COR-L47 (cell line): Measurements from ENCODE around the gene NUMB.

Experiments
- DNase-seq: peaks from one replicate; lab custom pipeline; 2025; lab: John Stamatoyannopoulos, UW

NUMB gene

DNA sequence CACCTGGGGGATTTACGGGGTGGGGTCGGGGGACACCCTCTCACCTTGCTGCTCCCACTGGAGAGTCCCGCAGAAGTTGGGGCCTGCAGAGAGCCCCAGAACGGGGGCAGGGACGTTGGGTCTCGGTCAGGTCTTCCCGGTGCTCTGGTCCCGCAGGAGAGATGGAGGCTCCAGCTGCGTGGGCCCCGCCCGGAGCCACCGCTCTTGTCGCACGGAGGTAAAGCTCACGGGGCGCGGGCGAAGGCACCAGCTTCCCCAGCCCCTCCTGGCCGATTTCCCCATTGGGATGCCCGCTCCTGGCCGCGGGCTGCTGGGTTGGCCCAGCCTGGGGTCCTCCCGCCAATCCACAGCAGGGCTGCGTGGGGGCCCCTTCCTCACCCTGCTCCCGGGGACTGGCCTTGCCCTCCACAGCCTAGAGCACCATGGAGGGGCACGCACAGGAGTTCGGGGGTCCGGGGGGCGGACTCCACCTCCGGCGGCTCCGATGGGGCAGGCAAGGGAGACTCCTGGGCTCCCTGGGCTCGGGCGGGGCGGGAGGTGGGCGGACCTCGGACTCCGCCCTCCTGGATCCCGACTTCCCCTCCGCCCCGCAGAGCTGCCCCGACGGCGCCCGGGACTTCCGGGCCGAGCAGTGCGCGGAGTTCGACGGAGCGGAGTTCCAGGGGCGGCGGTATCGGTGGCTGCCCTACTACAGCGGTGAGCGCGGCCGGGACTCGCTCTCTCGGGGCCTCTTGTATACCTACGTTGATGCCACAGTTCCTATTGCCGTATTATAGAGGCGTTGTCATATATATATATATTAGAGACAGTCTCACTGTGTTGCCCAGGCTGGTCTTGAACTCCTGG, 212.6 kb downstream of the NUMB start:
- no peak for DNase-seq

DNA sequence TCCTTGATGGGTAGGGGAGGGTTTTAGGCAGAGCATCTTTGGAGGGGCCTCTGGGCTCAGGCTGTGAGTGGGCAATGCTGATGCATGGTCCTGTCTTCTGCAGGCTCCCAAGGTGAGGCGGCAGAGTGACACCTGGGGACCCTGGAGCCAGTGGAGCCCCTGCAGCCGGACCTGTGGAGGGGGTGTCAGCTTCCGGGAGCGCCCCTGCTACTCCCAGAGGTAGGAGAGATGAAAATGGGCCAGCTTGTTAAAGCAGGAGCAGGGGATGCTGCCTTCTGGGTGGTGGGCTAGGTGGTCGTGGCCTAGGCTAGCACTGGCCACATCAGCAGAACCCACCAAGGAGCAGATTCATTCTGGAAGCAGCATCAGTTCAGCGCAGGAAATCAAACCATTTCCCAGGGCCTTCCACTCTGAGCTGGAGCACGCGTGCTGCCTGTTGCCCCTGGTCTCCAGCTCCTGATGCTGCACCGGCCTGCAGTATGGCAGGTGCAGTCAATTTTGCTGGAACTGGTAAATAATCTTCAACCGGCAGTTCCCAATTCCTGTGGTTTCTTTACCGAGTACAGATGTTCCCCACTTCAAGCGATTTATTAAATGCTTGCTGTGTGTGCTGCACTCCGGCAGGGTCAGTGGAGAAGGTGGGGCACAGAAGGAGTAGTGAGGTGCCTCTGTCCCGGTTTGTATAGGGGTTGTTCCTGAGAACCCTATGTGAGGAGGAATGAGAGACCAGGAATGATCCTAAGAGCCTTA, 213.6 kb downstream of the NUMB start:
- no peak for DNase-seq

DNA sequence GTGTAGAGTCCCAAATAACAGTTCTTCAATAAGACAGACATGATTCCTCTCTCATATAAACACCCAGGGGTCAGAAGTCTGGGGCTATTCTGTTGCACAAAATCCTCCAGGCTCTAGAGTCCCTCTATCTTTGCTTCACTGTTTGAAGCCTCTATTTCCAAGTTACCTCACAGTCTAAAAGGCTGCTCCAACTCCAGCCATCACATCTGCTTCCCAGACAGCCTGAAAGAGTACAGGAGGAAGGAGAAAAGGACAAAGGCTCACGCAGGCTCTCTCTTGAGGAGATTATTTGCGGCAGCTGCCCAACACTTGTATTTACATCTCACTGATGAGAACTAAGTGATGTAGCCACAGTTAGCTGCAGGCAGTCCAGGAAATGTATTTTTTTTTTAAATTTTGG, 214.6 kb downstream of the NUMB start:
- DNase-seq, result no peak

DNA sequence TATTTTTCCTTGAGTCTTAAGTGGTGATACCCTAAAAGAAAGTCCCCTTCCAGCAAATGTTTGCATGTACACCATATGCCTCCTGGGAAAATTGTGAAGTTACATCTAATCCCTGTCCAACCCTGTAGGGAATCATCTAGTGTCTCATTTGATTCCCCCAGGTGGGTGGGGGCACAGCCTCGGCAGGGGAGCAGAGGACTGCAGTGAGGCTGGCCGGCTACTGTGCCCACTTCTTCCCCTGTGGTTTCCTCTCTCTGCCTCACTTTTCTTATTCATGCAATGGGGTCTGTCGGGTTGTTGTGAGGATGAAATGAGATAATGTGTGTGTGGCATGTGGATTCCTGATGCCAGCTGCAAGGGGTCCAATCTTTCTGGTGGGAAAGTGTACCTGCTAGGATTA, 215.0 kb downstream of the NUMB start:
- no peak for DNase-seq

DNA sequence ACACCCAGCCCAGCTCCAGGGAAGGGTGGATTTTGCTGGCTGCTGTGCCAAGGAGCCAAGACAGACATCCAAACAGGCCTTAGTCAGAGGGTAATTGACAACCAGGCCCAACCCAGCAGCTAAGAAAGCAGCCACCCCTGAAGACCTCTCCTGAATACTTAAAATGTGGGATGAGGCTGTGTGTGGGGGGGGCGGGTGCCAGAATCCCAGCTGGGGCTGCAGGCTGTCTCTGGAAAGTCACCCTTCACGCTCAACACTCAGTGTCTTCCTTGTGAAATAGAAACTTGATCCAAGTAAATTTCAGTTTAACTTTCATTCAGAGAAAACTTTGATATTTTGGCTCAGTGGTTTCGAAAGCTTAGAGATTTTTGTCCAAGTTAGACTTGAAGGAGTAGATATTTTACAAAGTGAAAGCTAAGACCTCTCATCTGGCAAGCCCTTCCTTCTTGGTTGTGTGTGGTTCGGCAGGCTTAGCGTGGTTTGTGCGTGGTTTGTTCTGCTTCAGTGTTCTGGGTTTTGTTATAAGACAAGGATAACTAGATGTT, 215.9 kb downstream of the NUMB start:
- no peak for DNase-seq

DNA sequence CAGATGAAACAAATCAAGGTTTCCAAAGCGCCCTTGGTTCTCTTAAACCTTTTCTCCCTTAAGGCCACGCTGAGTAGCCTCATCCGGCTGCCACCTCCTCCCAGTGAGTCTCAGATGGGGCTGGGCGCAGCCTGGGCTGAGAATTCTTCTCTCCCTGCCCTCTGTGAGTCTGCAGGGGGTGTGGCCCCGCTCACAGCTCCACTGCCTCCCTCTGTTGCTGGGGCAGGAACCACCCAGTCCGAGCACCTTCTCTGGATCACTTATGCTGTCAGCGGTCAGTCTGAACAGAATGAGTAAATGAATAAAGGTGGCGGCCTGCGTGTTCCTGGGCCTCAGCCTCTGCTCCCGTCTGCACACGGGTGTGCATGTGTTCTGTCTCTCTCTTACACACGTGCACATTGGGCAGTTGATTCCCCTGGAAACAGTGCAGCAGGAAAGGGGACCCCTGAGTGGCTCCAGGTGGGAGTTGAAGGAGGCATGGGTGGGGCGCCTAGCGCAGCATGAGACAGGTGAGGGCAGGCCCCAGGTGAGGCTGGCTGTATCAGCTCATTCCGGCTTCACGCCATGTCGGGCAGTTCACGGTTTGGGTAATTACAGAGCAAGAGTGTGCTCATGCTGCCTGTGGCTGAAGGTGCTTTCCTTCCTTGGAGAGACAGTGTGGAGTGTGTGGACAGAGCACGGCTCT, 216.7 kb downstream of the NUMB start:
- no peak for DNase-seq

DNA sequence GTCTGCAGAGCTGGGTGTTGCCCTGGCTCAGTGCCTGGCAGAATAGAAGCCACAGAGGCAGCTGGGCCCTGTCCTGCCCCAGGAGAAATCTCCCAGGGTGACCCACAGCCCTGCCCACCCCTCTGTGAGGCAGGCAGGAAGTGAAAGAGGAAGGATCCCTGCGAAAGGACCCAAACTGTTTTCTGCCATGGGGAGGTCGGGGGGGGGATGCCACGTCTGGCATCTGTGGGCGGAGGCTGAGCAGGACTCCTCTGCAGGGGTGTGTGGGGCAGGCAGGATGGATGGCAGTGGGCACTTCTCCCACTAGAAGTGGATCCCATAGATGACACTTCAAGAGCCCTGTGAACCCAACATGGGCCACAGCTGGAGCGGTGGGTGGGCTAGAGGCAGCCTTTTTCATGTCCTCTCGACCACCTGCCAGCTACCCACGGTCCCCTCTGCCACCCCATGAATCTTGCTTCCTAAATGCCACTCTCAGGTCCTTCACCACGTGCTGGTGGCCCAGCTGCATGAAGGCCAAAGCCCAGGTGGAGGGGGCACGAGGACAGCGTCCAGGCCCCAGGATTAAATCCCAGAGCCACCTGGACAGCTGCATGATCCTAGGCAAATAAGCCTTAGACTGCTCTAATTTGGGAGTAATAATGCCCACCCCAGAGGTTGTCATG, 217.4 kb downstream of the NUMB start:
- DNase-seq, result no peak

DNA sequence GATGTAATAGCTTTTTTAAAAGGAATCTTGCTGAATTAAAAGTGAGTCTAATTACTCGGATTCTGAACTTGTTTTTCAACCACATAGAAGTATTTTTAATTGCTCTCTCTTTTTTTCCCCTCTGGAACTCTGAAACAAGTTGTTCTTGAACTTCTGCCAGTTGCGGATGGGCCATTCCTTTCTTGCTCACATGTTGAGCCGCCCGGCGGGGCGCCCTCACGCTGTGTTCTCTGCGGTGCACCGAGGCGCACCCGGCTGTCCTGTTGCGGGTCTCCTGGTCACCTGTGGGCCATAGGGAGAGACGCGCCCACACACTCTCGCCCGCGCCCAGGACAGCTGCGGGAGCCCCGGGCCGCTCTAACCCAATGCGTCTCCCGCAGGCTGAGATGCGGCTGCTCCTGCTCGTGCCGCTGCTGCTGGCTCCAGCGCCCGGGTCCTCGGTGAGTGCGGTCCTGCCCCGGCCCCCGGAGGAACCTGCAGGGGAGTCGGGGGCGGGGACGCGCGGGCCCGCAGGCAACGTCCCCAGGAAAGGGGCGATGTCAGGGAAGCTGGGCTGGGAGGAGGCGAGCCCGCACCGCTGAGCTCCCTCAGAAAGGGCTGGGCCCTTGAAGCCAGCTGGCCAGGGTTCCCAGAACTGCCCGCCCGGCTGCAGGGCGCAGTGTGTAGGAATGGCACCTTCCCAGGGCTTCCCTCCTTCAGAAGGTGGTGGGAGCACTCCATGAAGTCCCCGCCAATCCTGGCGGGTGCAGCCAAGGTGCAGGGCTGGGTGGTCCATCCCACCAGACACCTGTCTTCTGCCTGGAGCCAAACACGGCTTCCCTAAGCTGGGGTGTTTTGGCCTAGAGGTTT, 218.7 kb downstream of the NUMB start:
- DNase-seq, result no peak

DNA sequence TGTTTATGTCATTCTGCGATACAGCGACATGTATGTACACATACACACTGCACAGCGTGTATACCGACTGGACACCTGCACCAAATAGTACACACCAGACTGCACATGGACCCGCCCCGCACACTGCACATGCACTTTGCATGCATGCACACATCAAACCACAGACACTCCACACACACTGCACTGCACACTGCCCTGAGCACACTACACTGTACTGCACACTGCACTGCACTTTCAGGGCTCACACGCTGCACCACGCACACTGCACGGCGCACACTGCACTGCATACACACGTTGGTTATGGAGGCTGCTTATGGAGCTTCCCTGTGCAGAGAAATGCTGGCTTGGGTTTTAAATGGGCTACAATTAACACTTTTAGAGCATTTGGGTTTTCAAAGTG, 219.4 kb downstream of the NUMB start:
- no peak for DNase-seq

DNA sequence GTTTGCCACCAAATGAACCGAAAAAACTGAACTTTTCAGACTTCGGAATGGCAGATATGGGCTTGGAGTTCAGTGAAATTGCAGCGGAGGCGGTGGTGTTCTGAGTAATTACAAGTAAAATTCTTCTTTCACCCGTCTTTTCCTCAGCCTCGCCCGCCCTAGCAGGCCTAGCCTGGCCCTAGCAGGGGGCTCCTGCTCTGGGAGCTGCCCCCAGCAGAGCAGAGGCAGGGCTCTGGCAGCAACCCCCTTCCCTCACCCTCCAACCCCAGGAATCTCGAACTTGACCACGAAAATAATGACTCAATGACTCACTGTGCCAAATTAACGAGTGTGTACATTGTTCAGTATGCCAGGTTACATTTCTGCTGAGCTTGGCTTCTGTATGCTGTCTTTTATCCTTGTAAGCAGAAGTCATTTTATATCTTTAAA, 219.9 kb downstream of the NUMB start:
- no peak for DNase-seq

DNA sequence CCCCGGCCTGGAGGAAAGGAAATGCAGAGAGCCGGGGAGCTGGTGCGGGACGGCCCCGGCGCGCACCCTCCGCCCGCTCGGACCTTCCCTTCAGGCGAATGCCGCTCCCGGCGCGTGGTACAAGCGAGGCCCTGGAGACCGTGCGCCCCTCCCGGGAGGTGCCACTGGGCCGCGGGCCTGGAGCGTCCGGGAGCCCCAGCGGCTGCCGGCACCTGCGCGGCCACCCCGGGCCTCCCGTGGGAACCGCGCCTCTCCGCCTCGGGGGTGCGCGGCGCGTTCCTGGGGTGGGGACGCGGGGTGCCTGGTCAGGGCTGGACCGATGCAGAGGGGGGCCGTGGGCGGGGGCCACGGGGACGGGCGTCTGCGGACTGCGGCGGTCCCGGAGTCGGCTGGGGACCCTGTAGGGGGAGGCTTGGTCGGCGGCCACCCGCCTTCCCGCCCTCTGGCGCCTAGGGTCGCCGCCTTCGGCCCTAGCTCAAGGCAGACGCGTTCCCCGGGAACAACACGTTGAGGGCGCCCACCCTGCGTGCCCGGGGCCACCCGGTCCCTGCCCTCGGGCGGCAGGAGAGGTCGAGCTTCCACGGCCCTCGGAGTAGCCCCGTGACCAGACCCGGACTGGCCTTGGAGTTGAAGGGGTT, 220.4 kb downstream of the NUMB start:
- DNase-seq, result no peak

DNA sequence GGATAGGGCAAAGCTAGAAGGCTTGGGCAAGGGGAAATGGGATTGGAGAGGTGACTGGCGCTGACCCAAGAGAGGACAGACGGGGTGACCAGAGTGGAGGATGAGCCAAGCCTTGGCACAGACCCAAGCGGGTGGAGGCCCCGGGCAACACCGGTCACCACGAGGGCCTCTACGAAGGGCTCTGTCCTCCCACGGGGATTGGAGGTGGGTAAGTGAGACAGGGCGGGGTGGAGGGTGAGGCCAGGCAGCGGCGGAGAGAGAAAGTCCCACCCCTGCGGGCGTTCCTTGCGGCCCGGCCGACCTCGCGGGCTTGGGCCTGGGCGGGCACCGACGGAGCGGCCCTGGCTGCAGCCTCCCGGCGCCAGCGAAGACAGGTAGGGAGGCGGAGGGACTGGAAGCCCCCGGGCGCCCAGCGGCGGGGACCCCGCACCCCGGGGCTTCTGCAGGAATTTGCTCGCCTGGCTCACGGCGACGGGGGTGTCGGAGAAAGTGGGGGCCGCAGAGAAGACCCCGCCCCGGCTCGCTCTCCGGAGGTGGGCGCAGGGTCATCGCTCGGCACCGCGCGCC, 221.0 kb downstream of the NUMB start, which contains the start of gene PAPLN:
TSS of gene PAPLN (plus strand) at position 288 of the 567 bp plus-strand sequence. CDS start 2,273 bp downstream, outside the sequence.
- DNase-seq, result no peak

DNA sequence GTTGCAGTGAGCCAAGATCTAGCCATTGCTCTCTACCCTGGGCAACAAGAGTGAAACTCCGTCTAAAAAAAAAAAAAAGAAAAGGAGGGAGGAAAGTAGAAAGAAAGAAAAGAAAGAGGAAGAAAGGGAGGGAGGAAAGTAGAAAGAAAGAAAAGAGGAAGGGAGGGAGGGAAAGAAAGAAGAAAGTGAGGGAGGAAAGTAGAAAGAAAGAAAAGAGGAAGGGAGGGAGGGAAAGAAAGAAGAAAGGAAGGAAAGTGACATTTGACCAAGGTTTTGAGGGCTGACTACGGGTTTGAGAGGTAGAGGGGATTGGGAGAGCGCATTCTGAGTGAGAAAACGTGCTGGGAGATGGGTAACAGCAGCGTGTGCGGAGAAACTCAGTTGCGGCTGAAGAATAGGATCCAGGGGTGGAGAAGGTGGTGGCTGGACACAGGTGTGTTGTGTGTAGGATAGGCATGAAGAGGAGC, 221.6 kb downstream of the NUMB start:
- DNase-seq, result no peak

DNA sequence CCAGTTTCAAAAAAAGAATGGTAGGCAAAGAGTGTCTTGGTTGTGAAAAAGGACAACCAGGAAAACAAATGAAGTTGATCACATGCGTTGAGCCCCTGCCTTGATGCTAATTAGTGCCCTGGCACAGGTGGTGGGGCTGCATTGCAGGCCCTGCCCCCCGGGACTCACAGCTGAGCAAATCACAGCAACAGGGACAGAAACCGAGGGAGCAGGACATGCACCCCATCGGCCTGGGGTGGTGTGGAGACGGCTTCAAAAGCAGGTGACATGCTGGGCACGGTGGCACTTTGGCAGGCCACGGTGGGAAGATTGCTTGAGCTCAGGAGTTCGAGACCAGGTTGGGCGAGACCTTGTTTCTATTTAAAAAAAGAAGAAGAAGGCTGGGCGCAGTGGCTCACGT, 222.2 kb downstream of the NUMB start:
- no peak for DNase-seq

DNA sequence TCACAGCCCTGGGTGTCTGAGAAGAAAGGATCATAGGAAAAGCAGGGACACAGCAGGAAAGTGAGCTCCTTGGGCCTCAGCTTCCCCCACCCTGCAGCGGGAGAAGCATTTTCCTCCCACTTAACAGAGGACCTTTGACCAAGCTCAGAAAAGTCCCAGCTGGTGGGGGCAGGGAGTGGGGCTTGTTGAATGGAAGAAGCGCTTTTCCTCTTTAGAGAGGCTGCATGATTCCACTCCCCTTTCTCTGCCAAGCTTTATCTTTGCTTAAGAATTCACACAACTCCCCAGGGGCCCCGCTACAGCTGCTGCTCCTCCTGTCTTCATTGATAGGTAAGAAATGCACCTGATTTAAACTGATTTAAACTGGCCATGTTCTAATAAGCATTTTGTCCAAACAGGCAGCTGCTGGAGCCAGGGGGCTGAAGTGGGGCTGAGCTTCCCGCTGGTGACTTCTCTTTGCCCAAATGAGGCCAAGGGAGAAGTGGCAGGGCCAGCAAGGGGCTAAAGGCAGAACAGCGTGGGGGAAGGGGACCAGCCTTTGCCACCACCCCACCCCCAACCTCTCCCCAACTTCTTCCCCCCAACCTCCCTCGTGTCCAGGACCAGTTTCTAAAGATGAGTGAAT, 222.7 kb downstream of the NUMB start:
- DNase-seq, result no peak

DNA sequence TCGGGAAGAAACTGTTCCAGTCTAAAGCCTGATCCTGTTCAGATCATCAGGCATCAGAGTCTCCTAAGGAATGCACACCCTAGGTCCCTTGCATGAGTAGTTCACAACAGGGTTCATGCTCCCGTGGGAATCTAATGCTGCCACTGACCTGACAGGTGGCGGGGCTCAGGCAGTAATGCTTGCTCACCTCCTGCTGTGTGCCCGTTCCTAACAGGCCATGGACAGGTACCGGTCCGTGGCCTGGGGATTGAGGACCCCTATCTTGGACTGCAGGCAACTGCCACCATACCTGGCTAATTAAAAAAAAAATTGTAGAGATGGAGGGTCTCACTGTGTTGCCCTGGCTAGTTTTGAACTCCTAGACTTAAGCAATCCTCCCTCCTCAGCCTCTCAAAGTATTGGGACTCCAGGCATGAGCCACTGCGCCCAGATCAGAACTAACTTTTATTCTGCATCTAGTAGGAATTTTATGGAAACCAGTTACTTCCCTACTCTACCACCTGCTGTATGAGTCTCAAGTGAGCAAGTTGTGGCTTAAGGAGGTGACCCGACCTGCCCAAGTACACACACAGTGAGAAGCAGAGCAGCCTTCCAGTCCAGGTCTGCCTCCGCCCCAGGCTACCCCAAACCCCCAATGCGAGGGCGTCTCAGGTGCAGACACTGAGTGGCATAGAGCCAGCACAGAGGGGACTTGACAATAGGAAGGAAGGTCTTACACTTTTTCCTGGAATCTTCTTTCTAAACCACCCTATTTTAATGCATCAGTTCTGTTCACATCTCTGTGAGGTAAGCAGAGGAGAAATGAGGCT, 223.6 kb downstream of the NUMB start:
- DNase-seq, result no peak

DNA sequence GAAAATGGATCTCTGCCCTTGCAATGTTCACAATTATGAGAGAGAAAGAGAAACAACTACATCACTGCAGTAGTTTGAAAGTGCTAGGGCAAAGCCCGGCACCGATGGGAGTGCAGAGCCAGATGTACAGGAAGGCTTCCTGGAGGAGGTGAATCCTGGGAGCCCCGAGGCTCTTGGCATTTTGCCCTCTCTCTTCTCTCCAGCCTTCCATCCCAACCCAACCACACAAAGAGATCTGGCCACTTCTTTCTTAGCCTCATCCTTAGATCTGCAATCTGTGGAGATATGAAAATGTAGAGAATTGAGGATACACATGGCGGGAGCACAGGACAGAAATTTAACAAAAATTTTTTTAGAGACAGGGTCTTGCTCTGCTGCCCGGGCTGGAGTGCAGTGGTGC, 224.3 kb downstream of the NUMB start:
- DNase-seq, result no peak

DNA sequence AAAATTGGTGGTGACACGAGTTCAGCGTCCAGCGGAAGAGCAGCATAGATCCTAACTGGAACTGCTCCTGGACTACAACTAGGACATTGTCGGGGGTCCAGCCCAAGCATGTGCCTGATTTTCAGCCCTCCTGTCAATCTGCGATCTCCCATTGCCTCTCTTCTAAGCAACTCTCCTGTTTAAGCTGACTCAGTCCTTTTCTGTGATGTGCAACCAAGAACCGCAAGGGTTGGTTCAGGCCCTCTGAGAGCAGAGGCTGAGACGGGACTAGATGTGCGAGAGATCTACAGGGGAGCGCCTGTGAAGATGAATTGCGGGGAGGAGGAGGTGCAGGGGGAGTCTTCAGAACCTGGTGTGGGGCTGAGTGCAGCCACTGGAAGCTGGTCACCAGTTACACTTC, 224.8 kb downstream of the NUMB start:
- no peak for DNase-seq

DNA sequence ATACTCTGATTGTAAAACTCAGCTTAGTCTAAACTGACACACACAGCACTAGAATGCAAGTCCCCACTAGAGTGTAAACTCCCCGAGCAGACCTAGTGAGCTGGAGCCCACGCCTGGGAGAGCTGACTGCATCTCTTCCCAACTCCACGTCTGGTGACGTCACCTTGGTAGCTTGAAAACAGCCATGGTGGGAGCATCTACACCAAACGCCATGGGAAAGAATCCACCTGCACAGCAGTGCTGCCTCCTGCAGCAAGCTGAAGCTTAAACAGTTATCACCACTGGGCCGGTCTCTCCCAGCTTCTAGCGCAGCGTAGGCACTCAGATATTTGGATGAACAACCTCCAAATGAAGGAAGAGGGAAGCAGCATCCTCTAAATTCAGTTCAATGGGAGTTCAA, 225.4 kb downstream of the NUMB start:
- no peak for DNase-seq
